Caco-2 (cell line): ENCODE results near the gene CAPN11. TPM values are rescaled to one million over a fixed set of nuclear protein-coding genes. Genes with fewer than 3 reads are reported as not detected.

Source experiments
- BruUV-seq: library from RNA; stranded (reverse); fragments of 400-500 nt; replicated peaks from 2 replicates; lab custom pipeline; 2021; lab: Mats Ljungman, UMichigan
- CTCF ChIA-PET: fragments of 300-600 bp; sonication (Branson Sonifier 250); formaldehyde crosslinking; loops from one replicate; lab custom pipeline; 2022; ENCODE audit warnings: antibody characterized with exemption; lab: Charles Lee
- POLR2A ChIA-PET: fragments of 300-600 bp; sonication (Branson Sonifier 250); formaldehyde crosslinking; loops from one replicate; lab custom pipeline; 2022; ENCODE audit warnings: antibody characterized with exemption; lab: Charles Lee
- DNase-seq, 2 experiments: peaks; one replicate each; pipeline versions ENCODE4 v3.0.0 to v3.0.0-alpha.2; 2020 to 2022
- H3K27me3 ChIP-seq: replicated peaks from 2 replicates; pipeline ENCODE4 v1.6.0; 2011; ENCODE audit warnings: low read length; ENCODE audit not compliant: control insufficient read depth, insufficient read depth
- H3K36me3 ChIP-seq: 2 replicates; pipeline ENCODE4 v1.5.1; 2011; ENCODE audit warnings: low read length; ENCODE audit not compliant: control insufficient read depth, insufficient read depth
- H3K4me1 ChIP-seq: fragments of 250-450 bp; sonication (Bioruptor Pico); 2 replicates; pipeline ENCODE4 v1.5.1; 2020; ENCODE audit warnings: mild to moderate bottlenecking
- H3K4me3 ChIP-seq: 2 replicates; pipeline ENCODE4 v1.5.1; 2011; ENCODE audit warnings: low read depth, mild to moderate bottlenecking, control low read depth, low read length
- H3K9me3 ChIP-seq: fragments of 250-450 bp; sonication (Bioruptor Pico); 2 replicates; pipeline ENCODE4 v1.5.1; 2020; ENCODE audit warnings: mild to moderate bottlenecking, moderate library complexity
- H3K27ac Mint-ChIP-seq: one replicate; pipeline ENCODE4 v1.8.0; 2022; ENCODE audit warnings: mixed read lengths; ENCODE audit not compliant: unreplicated experiment
- H3K27me3 Mint-ChIP-seq: one replicate; pipeline ENCODE4 v1.8.0; 2022; ENCODE audit warnings: mixed read lengths; ENCODE audit not compliant: insufficient read depth, unreplicated experiment
- H3K36me3 Mint-ChIP-seq: one replicate; pipeline ENCODE4 v1.8.0; 2022; ENCODE audit warnings: mild to moderate bottlenecking, mixed read lengths; ENCODE audit not compliant: insufficient read depth, unreplicated experiment
- H3K4me1 Mint-ChIP-seq: one replicate; pipeline ENCODE4 v1.8.0; 2022; ENCODE audit warnings: low read depth, mixed read lengths; ENCODE audit not compliant: unreplicated experiment
- H3K4me3 Mint-ChIP-seq: one replicate; pipeline ENCODE4 v1.8.0; 2022; ENCODE audit warnings: mild to moderate bottlenecking, moderate library complexity, mixed read lengths; ENCODE audit not compliant: unreplicated experiment
- H3K9me3 Mint-ChIP-seq: one replicate; pipeline ENCODE4 v1.8.0; 2022; ENCODE audit warnings: mixed read lengths; ENCODE audit not compliant: unreplicated experiment
- CTCF ChIP-seq, 2 experiments: fragments of 200-600 bp in 1 of 2; IDR thresholded peaks; 1 replicate in 1 of 2; 2 replicates in 1 of 2; pipeline versions ENCODE4 v1.5.1 to v1.8.0; 2011 to 2022; ENCODE audit warnings: antibody characterized with exemption in 1 of 2, control low read depth in 1 of 2, inconsistent platforms in 1 of 2, low read depth in 1 of 2, low read length in 1 of 2, mild to moderate bottlenecking in 1 of 2, moderate library complexity in 1 of 2; ENCODE audit not compliant: insufficient read depth in 1 of 2, severe bottlenecking in 1 of 2, unreplicated experiment in 1 of 2
- intact Hi-C: fragments of 100-400 bp; cut with micrococcal nuclease; formaldehyde crosslinking; loops from one replicate; pipeline ENCODE4 v1.10.0; 2022; ENCODE audit not compliant: unreplicated experiment
- total RNA-seq: library from RNA; stranded (reverse); gene quantifications from 2 replicates; pipeline ENCODE4 v1.2.3, GENCODE V29; 2022

Gene CAPN11
- total RNA-seq, 1 experiment from 2014 or later = not detected

DNA sequence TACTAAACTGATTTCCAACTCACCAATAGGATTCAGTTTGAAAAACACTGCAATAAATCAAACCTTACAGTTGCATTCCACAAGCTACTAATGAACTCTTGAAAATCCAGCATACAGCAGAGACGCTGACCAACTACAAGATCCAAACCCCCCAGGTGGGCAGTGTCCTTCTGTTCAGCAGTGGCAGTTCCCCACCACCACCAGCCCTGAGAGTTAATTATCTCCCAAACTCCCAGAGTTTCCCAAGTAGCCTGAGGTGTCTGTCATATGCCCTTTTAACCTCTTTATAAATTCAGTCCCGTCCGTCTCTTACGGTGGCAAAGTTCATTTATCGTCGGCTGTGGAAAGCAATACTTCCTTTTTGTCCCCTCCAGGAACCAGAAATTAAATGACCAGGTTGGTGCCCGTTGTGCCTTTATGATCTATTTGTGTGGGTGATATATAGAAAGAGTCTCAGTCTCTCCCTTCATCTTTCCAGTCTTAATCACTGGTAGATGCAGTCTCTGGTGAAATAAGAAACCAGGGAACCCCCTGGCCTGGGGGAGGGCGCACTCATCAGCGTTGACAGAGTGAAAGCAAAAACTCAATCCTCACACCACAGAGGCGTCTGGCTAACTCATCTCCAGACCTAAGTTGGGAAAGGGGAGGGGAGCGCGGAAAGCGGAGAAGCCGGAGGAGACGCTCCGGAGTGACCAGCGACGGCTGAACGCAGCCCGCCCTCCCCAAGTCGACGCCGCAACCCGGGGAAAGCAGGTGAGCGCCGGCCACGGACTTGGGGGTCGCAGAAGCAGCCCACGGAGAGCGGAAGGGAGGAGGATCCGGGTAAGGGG lies 32.1 kb upstream of the CAPN11 start:
- no peaks in the 10 kb centered on the region for H3K27me3 ChIP-seq
- no peaks in the 10 kb centered on the region for H3K27me3 Mint-ChIP-seq
- TF ChIP-seq CTCF (IDR thresholded peaks at IDR 0.05; ENCODE audit: insufficient read depth in 1 of 2, low read depth in 1 of 2, low read length in 1 of 2, severe bottlenecking in 1 of 2, unreplicated experiment in 1 of 2) = no peak
- TSS peak; percentile 33 for BruUV-seq
- peak overlapping the region; percentile 94 for H3K4me3 Mint-ChIP-seq
- intact Hi-C loops = loop anchor here (1.0 kb wide), 2 partner anchors 14 to 26 kb away; no protein-coding TSS in a partner anchor
- H3K9me3 ChIP-seq = no peaks in the 10 kb centered on the region
- H3K4me3 ChIP-seq = peak overlapping the region; percentile 77
- peaks cover 18% of the 10 kb centered on the region; the same call in 1 of the 2 replicates for H3K4me1 ChIP-seq
- no peaks in the 10 kb centered on the region; the same call in 1 of the 2 replicates for H3K36me3 ChIP-seq
- ChIA-PET CTCF (interaction anchor here (0.6 to 1.0 kb wide), 2 partner anchors 15 to 28 kb away, joined by 3 to 7 read pairs; no protein-coding TSS in a partner anchor), POLR2A (interaction anchor here (1.0 kb wide), 3 partner anchors 30 to 120 kb away, joined by 3 read pairs; partner anchors contain the start of gene HSP90AB1)
- H3K36me3 Mint-ChIP-seq = peaks cover 33% of the 10 kb centered on the region
- H3K9me3 Mint-ChIP-seq = no peaks in the 10 kb centered on the region
- peak; percentile 42 to 50 for DNase-seq
- H3K4me1 Mint-ChIP-seq = peaks cover 29% of the 10 kb centered on the region
- H3K27ac Mint-ChIP-seq = peak overlapping the region; percentile 80

- Mint-ChIP-seq H3K4me1 (peaks cover 37% of the 10 kb centered on the region), H3K27me3 (no peaks in the 10 kb centered on the region), H3K9me3 (no peaks in the 10 kb centered on the region), H3K36me3 (peaks cover 33% of the 10 kb centered on the region), H3K4me3 (peak within 1 kb of the TSS; percentile 94), H3K27ac (peak within 1 kb of the TSS; percentile 80)
- H3K27me3 ChIP-seq = no peaks in the 10 kb centered on the region
- DNase-seq = peak; percentile 82 to 92
- intact Hi-C loops = loop anchor here (1.0 kb wide), 1 partner anchor 29 kb away; no protein-coding TSS in a partner anchor
- peak within 1 kb of the TSS; percentile 85 for H3K4me3 ChIP-seq
- H3K36me3 ChIP-seq = no peaks in the 10 kb centered on the region; the same call in none of the 2 replicates
- H3K9me3 ChIP-seq = no peaks in the 10 kb centered on the region
- ChIA-PET POLR2A (interaction anchor here (0.6 to 1.0 kb wide), 7 partner anchors 16 to 322 kb away, joined by 3 to 11 read pairs (median 3); partner anchors contain the start of gene HSP90AB1), CTCF (interaction anchor here (0.6 to 1.1 kb wide), 6 partner anchors 10 to 110 kb away, joined by 3 to 12 read pairs (median 6); no protein-coding TSS in a partner anchor)
- no peak for TF ChIP-seq CTCF (IDR thresholded peaks at IDR 0.05; ENCODE audit: insufficient read depth in 1 of 2, low read depth in 1 of 2, low read length in 1 of 2, severe bottlenecking in 1 of 2, unreplicated experiment in 1 of 2)
- peaks cover 18% of the 10 kb centered on the region; the same call in 1 of the 2 replicates for H3K4me1 ChIP-seq
- BruUV-seq = no TSS peak
These were observed 31.2 kb upstream of the CAPN11 start, which contains the start of the genes MRPL14 and TMEM63B for GRCh38 chr6:44127186-44128019. Gene MRPL14 (minus strand): TSS chr6:44127452. CDS start chr6:44116611, 10,841 bp downstream. Gene TMEM63B (plus strand): TSS chr6:44127554. CDS start chr6:44134585, 7,031 bp downstream.
